Vagina (tissue), 2 donors: ENCODE measurements around the gene IL16.

Experiments
- CTCF ChIP-seq, 3 experiments: fragments of 450-650 bp in 2 of 3; fragments of 200-600 bp in 1 of 3; sonication (generic) in 1 of 3; IDR thresholded peaks; one replicate each; pipeline ENCODE4 v1.5.1; 2017 to 2019; ENCODE audit warnings: antibody characterized with exemption in 3 of 3, mild to moderate bottlenecking in 2 of 3, moderate library complexity in 2 of 3
- POLR2A ChIP-seq, 2 donors: fragments of 450-650 bp; IDR thresholded peaks; one replicate each; pipeline ENCODE4 v1.6.1; 2017; ENCODE audit warnings: antibody characterized with exemption in 2 of 2, mild to moderate bottlenecking in 2 of 2, moderate library complexity in 2 of 2
- POLR2AphosphoS5 ChIP-seq, 2 donors: sonication (generic); formaldehyde crosslinking; IDR thresholded peaks; one replicate each; pipeline ENCODE4 v1.9.0; 2017; ENCODE audit warnings: antibody characterized with exemption in 2 of 2, mild to moderate bottlenecking in 2 of 2, low read depth in 1 of 2; ENCODE audit not compliant: insufficient read depth in 1 of 2

GRCh38 chr15:81337241-81337640 lies 140.6 kb downstream of the IL16 start:
- no peak for TF ChIP-seq CTCF (IDR thresholded peaks at IDR 0.05)
- TF ChIP-seq POLR2A (IDR thresholded peaks at IDR 0.05): no peak
- TF ChIP-seq POLR2AphosphoS5 (IDR thresholded peaks at IDR 0.05; ENCODE audit: insufficient read depth in 1 of 2, low read depth in 1 of 2): no peak
